T follicular helper cell (primary cell): ENCODE measurements around the gene OBSCN.

Experiments
- DNase-seq: peaks from one replicate; pipeline ENCODE4 v3.0.0-alpha.2; 2020; ENCODE audit warnings: low read depth

OBSCN gene

GRCh38 chr1:228417483-228418203, 209.8 kb downstream of the OBSCN start:
- no peak for DNase-seq

GRCh38 chr1:228420968-228421826, 213.4 kb downstream of the OBSCN start:
- no peak for DNase-seq

DNA sequence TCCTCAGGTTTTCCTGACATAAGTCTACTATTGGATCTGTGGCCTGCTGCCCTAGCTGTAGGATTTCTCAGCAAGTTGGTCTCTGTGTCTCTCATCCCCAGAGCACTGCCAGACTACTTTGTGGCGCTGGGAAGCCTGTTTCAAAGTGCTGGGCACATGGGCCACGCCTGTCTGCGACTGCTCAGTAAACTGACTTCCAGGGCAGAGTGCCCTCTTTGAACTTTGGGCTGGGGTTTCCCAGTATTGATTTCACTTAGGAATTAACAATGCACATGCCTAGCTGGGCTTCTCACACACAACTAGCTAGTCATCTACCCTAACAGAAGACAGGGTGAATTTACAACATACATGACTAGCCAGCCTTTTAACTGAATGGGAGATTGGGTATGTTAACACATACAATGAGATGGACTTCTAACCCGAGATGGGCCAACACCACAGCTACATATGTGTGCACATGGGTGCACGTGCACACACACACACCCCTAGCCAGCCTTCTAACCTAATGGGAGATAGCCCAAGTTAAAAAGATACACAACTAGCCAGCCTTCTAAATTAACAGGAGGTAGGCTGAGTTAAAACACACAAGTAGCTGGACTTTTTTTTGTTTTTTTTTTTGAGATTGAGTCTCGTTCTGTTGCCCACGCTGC, 215.7 kb downstream of the OBSCN start:
- no peak for DNase-seq

DNA sequence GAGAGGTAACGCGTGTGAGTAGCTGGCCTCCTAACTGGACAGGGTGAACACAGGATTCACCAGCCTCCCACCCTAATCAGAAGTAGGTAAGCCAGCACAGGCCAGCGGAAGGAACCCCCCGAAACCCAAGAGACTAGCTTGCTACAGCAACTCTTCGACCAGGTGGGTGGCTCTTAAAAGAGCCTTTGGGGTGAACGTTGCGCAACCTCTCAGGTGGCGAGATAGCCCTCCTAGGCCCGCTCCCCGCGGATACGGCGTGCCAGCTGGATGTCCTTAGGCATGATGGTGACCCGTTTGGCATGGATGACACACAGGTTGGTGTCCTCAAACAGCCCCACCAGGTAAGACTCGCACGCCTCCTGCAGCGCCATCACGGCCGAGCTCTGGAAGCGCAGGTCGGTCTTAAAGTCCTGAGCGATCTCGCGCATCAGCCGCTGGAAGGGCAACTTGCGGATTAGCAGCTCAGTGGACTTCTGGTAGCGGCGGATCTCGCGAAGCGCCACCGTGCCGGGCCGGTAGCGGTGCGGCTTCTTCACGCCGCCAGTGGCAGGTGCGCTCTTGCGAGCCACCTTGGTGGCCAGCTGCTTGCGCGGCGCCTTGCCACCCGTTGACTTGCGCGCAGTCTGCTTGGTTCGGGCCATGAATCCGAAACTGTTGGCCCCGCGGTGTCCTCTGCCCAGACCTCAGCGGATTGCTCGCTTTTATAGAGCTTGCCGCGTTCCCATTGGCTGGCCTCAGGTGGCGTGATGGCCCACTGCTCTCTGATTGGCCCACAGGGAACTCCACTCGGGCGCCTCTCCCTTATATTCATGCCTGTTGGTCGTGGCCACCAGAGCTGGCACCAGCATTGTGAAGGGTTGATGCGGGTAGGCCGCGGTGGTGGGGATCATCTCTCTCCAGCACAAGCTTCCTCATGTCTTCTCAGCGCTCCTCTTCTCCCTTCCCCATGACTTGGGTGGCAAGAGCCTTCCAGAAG, 217.1 kb downstream of the OBSCN start:
- DNase-seq = no peak

DNA sequence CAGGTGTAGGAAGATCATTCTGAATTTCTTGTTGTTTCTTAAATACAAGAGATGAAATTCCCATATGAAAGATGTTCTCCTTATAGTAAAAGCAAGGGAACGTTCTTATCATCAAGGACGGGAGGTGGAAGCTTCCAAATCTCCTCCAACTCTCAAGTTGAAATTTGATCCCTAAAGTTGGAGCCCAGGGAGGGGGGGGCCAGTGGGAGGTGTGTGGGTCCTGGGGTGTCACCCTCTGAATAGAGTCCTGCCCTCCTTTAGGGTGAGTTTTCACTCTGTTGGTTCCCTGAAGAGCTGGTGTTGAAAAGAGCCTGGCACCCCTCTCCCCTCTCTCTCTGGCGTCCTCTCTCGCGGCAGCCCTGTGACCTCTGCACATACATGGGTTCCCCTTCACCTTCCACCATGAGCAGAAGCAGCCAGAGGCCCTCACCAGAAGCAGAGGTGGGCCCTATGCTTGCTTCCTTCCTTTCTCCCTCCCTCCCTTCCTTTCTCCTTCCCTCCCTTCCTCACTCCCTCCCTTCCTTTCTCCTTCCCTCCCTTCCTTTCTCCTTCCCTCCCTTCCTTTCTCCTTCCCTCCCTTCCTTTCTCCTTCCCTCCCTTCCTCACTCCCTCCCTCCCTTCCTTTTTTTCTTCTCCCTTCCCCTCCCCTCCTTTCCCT, 218.8 kb downstream of the OBSCN start:
- DNase-seq = no peak

DNA sequence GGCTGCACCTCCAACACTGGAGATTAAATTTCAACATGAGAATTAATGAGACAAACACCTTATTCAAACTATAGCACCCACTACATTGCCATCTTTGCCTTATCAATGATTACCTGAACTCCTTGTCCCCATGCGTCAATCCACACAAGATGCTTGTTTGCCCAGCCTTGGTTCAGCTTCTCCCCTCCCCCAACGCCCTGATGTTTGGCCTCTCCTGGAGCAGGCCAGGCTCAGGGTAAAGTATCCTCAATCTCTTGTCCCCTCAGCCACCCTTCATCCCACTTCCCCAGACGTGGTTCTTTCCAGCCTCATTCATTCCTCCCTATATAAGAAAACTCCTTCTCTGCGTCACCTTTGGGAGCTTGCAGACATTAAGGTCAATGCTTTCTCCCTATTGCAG, 220.6 kb downstream of the OBSCN start:
- no peak for DNase-seq
